ENCODE data around the gene SCN10A. TPM values are rescaled to one million over a fixed set of nuclear protein-coding genes. Genes with fewer than 3 reads are reported as not detected.
A peak's percentile ranks its signal among the peaks of the same experiment; 100 is the strongest.

The SCN10A gene
- total RNA-seq, 1 experiment from 2014 or later, result not detected

DNA sequence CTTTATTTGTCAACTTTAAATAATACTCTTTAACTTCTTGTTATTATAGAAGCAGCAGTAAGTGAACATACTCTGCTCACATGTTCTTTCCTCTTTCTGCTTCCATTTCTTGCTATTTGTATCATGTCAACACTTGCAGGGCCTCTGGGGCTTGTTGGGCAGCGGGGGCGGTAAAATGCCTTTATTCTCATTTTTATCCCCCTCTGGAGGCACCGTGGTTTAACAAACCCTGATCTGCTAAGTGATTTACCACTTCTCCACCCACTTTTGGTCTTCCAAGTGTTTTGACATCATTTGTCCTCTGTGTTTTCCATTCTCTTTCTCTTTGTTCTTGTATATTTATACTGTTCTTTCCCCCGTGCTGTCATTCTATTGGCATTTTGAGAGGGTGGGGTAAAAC lies 33.9 kb downstream of the SCN10A start:
- no peak for DNase-seq (ENCODE audit: extremely low read depth, low read depth)

DNA sequence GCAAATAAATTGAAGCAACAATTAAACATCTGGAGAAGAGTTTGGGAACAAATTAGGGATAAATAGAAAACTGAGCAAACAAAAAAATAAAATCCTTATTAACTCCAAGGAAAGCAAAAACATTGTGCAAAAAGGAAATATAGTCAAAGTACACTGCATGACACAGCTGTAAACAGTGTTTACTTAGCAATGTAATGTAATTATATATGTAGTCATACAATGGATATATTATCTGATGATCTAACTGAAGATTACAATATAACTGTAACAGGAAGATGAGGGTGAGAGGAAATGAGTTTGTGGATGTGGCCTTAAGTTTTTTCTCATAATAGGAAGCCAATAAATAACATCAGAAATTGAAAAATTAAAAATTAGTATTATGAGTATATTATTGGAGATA lies 42.5 kb downstream of the SCN10A start:
- no peak for DNase-seq (ENCODE audit: extremely low read depth, low read depth)

GRCh38 chr3:38763569-38763968 lies 52.4 kb downstream of the SCN10A start:
- no peak for DNase-seq (ENCODE audit: extremely low read depth, low read depth)

- DNase-seq (ENCODE audit: extremely low read depth, low read depth), result no peak
Measured at GRCh38 chr3:38758557-38758956, 57.5 kb downstream of the SCN10A start.

DNA sequence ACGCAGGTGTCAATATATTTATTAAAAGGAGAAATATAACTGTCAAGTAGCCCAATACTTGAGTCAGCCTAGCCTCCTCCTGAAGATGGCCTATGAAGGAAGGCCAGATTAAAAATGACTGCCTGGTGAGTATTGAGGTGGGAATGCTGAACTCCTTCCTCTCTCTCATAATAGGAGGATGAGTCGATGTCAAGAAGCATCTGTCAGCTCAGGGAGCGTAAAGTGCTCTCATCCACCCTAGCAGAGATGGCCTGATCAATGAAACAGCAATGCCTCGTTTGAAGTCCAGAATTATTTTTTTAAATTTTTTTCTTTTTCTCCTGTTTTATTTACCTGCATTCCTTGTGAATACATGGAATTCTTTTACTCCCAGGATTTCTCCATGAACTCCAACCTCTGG lies 58.3 kb downstream of the SCN10A start:
- DNase-seq (ENCODE audit: extremely low read depth, low read depth), result no peak

DNA sequence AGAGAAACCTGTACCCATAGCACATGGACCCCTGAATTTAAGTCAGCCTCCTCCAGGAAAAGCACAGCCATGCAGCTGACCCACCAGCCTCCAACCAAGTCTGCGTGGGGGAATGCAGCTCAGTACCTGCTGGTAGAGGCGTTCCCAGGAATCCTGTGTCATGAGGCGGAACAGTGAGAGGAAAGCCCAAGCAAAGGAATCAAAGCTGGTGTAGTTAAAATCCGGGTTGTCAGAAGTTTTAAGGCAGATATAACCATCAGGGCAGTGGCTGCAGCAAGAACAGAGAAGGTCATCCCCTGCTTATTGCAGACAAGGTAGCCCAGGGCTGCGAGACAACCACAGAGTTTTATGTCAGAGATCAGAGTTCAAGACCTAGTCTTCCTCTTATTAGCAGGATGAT lies 59.1 kb downstream of the SCN10A start:
- DNase-seq (ENCODE audit: extremely low read depth, low read depth), result no peak

GRCh38 chr3:38755130-38755529 lies 60.9 kb downstream of the SCN10A start:
- DNase-seq (ENCODE audit: extremely low read depth, low read depth), result no peak

DNA sequence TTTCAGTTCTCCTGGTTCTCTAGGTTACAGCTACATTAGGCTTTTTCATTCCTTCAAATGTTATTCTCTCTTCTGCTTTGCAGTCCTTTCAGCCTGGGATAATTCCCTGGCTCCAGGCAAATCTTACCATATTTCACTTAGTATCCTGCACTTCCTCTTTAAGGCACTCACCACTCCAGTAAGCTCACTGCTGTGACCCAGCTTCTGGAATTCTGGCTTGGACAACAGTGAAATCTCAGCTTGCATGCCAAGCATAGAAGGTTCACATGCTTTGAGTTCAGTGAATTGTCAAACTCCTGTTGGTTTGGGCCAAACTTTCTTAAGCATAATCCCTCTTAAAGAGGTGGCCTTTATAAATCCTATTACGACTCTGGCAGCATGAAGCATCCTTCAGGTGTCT lies 69.4 kb downstream of the SCN10A start:
- no peak for DNase-seq (ENCODE audit: extremely low read depth, low read depth)

GRCh38 chr3:38743043-38743442 lies 73.0 kb downstream of the SCN10A start:
- DNase-seq (ENCODE audit: extremely low read depth, low read depth), result no peak

DNA sequence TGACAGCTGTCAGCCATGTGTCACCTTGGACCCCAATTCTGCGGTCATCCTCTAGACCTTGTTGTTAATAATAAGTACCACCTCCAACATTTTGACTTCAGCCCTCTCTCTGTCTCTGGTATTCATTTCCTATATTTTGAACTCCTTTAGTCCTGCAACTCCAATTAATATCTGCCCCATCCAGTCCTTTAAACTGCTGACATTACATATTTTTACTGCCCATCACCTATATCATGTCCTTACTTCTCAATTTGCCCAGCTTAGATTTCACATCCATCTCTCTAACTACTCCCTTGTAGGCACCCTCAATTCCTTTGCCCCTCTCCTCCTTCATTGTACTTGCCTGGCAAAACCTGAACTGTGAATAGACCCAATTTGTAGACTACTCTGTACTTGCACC lies 73.5 kb downstream of the SCN10A start:
- no peak for DNase-seq (ENCODE audit: extremely low read depth, low read depth)

GRCh38 chr3:38740537-38740936 lies 75.5 kb downstream of the SCN10A start:
- DNase-seq (ENCODE audit: extremely low read depth, low read depth), result no peak

DNA sequence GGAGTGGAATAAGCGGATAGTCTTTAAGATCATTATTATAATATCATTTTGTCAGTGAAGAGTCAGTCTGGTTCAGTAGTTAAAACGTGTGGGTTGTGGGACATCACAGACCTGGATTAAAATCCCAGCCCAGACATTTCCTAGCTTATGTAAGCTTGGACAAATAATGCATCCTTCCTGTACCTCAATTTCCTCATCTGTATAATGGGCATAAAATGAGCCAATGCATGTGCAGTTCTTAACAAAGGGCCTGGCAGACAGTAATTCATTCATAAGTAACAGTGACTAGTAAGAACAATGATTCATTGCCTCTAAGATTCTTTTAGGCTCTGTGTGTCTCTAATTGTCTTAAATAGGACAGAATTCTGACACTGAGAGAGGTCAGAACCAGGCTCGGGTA lies 76.1 kb downstream of the SCN10A start:
- DNase-seq (ENCODE audit: extremely low read depth, low read depth), result no peak

DNA sequence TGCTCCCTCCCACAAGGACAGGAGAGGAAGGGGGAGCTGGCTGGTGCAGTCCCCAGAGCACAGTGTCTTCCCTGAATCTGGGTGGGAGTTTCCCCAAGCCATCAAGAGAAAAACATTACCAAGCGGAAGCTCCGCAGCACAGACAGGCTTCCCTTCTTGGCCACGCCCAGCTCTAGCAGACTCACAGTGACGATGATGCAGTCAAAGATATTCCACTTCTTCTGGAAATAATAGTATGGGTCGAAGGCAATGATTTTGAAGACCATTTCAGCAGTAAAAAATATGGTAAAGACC lies 76.7 kb downstream of the SCN10A start:
- no peak for DNase-seq (ENCODE audit: extremely low read depth, low read depth)

- DNase-seq (ENCODE audit: extremely low read depth, low read depth), result peak; percentile 17
Measured at GRCh38 chr3:38738630-38739395, 77.2 kb downstream of the SCN10A start.

- DNase-seq (ENCODE audit: extremely low read depth, low read depth), result no peak
Measured at GRCh38 chr3:38731522-38731921, 84.5 kb downstream of the SCN10A start.

GRCh38 chr3:38730281-38730680 lies 85.7 kb downstream of the SCN10A start:
- no peak for DNase-seq (ENCODE audit: extremely low read depth, low read depth)

- no peak for DNase-seq (ENCODE audit: extremely low read depth, low read depth)
Measured at GRCh38 chr3:38728008-38728407, 88.0 kb downstream of the SCN10A start.

- DNase-seq (ENCODE audit: extremely low read depth, low read depth), result no peak
Measured at GRCh38 chr3:38726751-38727150, 89.3 kb downstream of the SCN10A start.

DNA sequence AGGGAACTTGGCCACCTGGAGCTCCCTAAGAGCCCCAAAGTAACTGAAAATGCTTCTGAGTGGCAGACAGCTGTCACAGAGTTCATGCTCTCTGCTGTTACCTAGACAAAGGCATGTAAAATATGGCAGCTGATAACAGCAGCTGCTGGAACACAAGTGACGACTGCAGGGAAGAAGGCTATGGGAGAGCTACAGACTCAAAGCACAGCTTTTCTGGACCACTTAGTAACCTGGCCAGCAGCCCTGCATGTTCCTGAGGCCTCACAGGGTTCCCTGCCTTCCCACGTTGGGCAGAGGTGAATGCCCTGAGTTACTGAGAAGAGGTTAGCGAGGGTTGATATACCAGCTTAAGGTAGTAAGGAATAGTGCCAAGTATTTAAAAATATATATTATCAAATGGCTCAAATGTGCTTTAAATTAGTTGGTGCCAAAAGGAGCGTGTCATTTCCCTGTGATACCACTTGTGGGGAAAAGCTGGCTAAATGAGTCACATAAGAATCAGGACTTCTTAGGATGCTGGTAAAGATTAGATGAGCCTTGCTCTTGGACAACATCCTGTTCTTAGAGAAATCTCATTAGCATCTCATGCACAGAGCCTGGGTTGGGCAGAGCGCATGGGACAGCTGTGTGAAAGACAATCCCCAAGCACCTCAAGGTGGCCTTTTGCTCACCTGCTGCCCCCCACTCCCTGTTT lies 90.1 kb downstream of the SCN10A start:
- DNase-seq (ENCODE audit: extremely low read depth, low read depth), result no peak

- no peak for DNase-seq (ENCODE audit: extremely low read depth, low read depth)
Measured at GRCh38 chr3:38724392-38724736, 91.7 kb downstream of the SCN10A start.

DNA sequence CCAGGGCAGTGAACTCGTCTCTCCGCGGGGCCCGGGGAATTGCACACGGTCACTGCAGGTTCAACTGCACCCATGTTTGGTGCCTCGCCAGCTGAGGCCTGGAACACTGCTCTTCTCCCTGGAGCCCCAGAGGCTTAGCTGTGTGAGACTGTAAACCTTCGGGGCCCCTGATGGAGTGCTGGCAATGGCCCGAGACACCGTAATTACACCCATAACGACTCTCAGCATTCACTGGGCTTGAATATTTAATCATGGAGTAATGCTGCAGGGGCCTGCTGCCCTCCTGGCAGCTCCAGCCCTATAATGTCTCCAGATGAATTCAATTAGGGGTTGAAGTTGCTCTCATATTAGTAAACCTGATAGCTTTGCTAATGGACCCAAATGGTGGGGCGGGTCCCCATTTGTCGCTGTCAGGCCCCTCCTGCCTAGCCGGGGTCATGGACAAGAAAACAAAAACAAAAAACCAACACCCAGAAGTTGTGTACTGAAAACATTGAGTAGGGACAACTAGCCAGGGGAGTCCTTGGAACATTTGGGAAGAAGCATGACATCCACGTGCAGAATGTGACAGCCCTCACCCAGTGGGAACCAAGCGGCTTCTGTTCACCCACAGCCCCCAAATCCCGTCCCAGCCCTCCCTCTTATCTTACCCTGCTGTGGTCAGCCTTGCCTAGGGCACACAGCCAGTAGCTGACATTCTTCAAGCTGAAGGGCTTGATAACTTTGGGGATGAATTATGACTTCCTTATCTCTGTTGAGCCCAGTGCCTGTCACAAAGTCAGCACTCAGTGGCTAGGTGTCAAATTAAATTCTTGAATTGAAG lies 92.2 kb downstream of the SCN10A start:
- no peak for DNase-seq (ENCODE audit: extremely low read depth, low read depth)

All from NCI-H460 (cell line).